Spleen (tissue), 7 donors: Measurements from ENCODE around the gene ADAP1.

Source experiments
- CTCF ChIP-seq, 11 experiments: fragments of 200-600 bp in 7 of 11; fragments of 450-650 bp in 4 of 11; sonication (generic) in 4 of 11; IDR thresholded peaks in 8 of 11; conservative IDR thresholded peaks in 3 of 11; 1 replicate in 7 of 11; 2 replicates in 4 of 11; pipeline versions ENCODE4 v1.4.0 to v1.8.0; 2016 to 2021; ENCODE audit warnings: antibody characterized with exemption in 11 of 11, inconsistent platforms in 4 of 11, mild to moderate bottlenecking in 1 of 11
- POLR2A ChIP-seq, 3 donors: fragments of 450-650 bp; IDR thresholded peaks; one replicate each; pipeline ENCODE4 v1.5.1; 2017; ENCODE audit warnings: antibody characterized with exemption in 3 of 3, mild to moderate bottlenecking in 1 of 3
- POLR2AphosphoS5 ChIP-seq, 3 donors: sonication (generic); formaldehyde crosslinking; IDR thresholded peaks; one replicate each; pipeline ENCODE4 v1.5.1; 2017; ENCODE audit warnings: antibody characterized with exemption in 3 of 3
- donor health status: DM: no; HTN: no; CAD: no; lungs with moderate emphysema.
- donor health status: DM: no; HTN: no; CAD: no.
- donor health status: DM: no; HTN: no; CAD: no.

GRCh38 chr7:930975-931758 lies 23.3 kb downstream of the ADAP1 start:
- TF ChIP-seq CTCF (IDR thresholded peaks at IDR 0.05 in 8 of 11, conservative IDR thresholded peaks at IDR 0.05 in 3 of 11) (no peak), POLR2A (IDR thresholded peaks at IDR 0.05) (no peak), POLR2AphosphoS5 (IDR thresholded peaks at IDR 0.05) (no peak)
